ENCODE data around the gene ACACB.

ACACB gene

GRCh38 chr12:109278912-109279311, 162.5 kb downstream of the ACACB start:
- CTCF ChIA-PET, result interaction anchor here (1.4 kb wide), 1 partner anchor 15 kb away, joined by 6 read pairs; no protein-coding TSS in a partner anchor
- POLR2A ChIA-PET, result no interaction called here
- no peak for DNase-seq (ENCODE audit: extremely low spot score)
- TF ChIP-seq CTCF (IDR thresholded peaks at IDR 0.05; ENCODE audit: control extremely low read depth, extremely low read depth, low read depth, missing control alignments), result no peak

GRCh38 chr12:109279525-109279924, 163.1 kb downstream of the ACACB start:
- TF ChIP-seq CTCF (IDR thresholded peaks at IDR 0.05; ENCODE audit: control extremely low read depth, extremely low read depth, low read depth, missing control alignments), result no peak
- POLR2A ChIA-PET, result no interaction called here
- no peak for DNase-seq (ENCODE audit: extremely low spot score)
- CTCF ChIA-PET, result no interaction called here

- ChIA-PET CTCF (interaction anchor here (1.5 kb wide), 1 partner anchor 147 kb away, joined by 3 read pairs; no protein-coding TSS in a partner anchor), POLR2A (no interaction called here)
- no peak for DNase-seq (ENCODE audit: extremely low spot score)
- no peak for TF ChIP-seq CTCF (IDR thresholded peaks at IDR 0.05; ENCODE audit: control extremely low read depth, extremely low read depth, low read depth, missing control alignments)
Measured at GRCh38 chr12:109281452-109281851, 165.1 kb downstream of the ACACB start.

GRCh38 chr12:109284392-109284791, 168.0 kb downstream of the ACACB start:
- ChIA-PET POLR2A (no interaction called here), CTCF (no interaction called here)
- no peak for TF ChIP-seq CTCF (IDR thresholded peaks at IDR 0.05; ENCODE audit: control extremely low read depth, extremely low read depth, low read depth, missing control alignments)
- no peak for DNase-seq (ENCODE audit: extremely low spot score)

- no peak for TF ChIP-seq CTCF (IDR thresholded peaks at IDR 0.05; ENCODE audit: control extremely low read depth, extremely low read depth, low read depth, missing control alignments)
- no peak for DNase-seq (ENCODE audit: extremely low spot score)
- CTCF ChIA-PET, result no interaction called here
- POLR2A ChIA-PET, result no interaction called here
Measured at GRCh38 chr12:109286252-109286651, 169.9 kb downstream of the ACACB start.

- ChIA-PET CTCF (no interaction called here), POLR2A (no interaction called here)
- DNase-seq (ENCODE audit: extremely low spot score), result no peak
- no peak for TF ChIP-seq CTCF (IDR thresholded peaks at IDR 0.05; ENCODE audit: control extremely low read depth, extremely low read depth, low read depth, missing control alignments)
Measured at GRCh38 chr12:109286652-109287051, 170.3 kb downstream of the ACACB start.

GRCh38 chr12:109287181-109287580, 170.8 kb downstream of the ACACB start:
- DNase-seq (ENCODE audit: extremely low spot score), result no peak
- ChIA-PET CTCF (no interaction called here), POLR2A (no interaction called here)
- no peak for TF ChIP-seq CTCF (IDR thresholded peaks at IDR 0.05; ENCODE audit: control extremely low read depth, extremely low read depth, low read depth, missing control alignments)
